Upper lobe of left lung (tissue), 4 donors: ENCODE measurements around the gene ZDHHC14.

ENCODE experiments used
- POLR2A ChIP-seq, 4 donors: fragments of 450-650 bp; IDR thresholded peaks; one replicate each; pipeline ENCODE4 v1.5.1; 2016 to 2017; ENCODE audit warnings: antibody characterized with exemption in 4 of 4, mild to moderate bottlenecking in 2 of 4
- TF ChIP-seq, protein P1 (sequence below), 6 experiments: fragments of 450-650 bp in 4 of 6; fragments of 200-600 bp in 2 of 6; sonication (generic) in 2 of 6; IDR thresholded peaks; one replicate each; pipeline ENCODE4 v1.5.1; 2016 to 2019; ENCODE audit warnings: antibody characterized with exemption in 6 of 6

DNA sequence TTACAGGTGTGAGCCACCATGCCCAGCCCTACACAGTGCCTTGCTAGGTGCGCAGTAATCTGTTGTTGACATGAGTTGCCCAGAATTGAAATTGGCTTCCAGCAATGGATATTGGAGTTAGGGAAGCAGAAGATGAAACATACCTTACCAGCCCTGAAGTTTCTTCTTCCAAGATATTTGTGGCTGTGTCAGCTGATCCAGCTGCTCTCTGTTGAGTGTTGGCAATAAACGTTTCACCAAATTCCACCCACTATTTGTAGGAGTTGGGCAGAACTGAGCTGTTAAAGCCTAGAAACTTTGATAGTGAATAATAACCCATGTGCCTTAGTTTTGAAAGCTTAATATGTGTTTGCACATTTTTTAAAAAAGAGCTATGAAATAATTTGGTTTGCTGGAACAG is 223.8 kb downstream of the ZDHHC14 start:
- TF ChIP-seq POLR2A (IDR thresholded peaks at IDR 0.05), result no peak
- TF ChIP-seq, protein P1, sequence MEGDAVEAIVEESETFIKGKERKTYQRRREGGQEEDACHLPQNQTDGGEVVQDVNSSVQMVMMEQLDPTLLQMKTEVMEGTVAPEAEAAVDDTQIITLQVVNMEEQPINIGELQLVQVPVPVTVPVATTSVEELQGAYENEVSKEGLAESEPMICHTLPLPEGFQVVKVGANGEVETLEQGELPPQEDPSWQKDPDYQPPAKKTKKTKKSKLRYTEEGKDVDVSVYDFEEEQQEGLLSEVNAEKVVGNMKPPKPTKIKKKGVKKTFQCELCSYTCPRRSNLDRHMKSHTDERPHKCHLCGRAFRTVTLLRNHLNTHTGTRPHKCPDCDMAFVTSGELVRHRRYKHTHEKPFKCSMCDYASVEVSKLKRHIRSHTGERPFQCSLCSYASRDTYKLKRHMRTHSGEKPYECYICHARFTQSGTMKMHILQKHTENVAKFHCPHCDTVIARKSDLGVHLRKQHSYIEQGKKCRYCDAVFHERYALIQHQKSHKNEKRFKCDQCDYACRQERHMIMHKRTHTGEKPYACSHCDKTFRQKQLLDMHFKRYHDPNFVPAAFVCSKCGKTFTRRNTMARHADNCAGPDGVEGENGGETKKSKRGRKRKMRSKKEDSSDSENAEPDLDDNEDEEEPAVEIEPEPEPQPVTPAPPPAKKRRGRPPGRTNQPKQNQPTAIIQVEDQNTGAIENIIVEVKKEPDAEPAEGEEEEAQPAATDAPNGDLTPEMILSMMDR (IDR thresholded peaks at IDR 0.05), result no peak
